GM03348 (cell line): ENCODE data around the gene SLC9A2.

Source experiments
- DNase-seq: peaks from one replicate; pipeline ENCODE4 v3.0.0; 2012; ENCODE audit warnings: low spot score

Gene SLC9A2

DNA sequence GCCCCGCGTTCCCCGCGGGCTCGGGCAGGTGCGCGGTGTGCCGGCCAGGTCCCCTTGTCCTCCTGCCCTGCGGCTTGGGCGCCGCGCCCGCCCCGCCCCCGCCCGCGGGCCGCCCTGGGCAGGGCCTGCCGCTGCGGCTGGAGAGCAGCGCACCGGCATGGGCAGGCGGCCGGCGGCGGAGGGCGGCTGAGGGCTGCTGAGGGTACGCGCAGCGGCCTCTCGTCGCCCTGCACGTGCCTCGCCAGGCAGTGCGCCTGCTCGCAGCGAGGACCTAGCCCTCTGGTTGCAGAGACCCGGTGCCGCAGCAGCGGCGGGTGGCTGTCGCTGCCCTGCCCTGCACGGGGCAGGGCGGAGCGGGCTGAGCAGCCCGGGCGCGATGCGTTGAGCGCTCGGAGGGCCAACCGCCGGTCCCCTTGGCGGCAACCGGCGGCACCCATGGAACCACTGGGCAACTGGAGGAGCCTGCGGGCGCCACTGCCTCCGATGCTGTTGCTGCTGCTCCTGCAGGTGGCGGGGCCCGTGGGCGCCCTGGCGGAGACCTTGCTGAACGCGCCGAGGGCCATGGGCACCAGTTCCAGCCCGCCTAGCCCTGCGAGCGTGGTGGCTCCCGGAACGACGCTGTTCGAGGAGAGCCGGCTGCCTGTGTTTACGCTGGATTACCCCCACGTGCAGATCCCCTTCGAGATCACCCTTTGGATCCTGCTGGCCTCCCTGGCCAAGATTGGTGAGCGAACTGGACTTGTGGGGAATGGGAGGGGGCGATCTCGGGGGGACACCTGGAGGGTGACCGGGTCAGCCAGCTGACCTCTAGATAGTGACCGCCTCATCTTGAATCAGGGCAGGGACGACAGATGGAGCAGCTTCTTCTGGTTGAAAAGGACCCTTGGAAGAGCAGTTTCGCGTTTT lies at the start of gene SLC9A2:
SLC9A2 (plus strand) TSS at position 140 of the 906 bp plus-strand sequence; CDS start at position 436, 296 bp downstream.
- DNase-seq = peak; percentile 29

DNA sequence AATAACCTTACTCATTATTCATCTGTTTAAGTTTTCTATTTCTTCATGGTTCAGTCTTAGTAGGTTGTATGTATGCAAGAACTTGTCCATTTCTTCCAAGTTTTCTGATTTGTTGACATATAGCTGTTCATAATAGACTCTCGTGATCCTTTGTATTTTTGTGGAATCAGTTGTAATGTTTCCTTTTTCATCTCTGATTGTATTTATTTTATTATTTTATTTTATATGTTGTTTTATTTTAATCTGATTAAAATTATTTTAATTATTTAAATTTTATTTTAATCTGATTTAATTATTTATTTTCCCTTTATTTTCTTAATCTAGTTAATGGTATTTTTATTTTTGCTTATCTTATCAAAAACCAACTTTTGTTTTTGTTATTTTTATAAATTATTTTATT lies 43.5 kb upstream of the SLC9A2 start:
- no peak for DNase-seq

- no peak for DNase-seq
Measured at GRCh38 chr2:102578376-102578775, 41.0 kb upstream of the SLC9A2 start.

GRCh38 chr2:102581911-102582310 lies 37.4 kb upstream of the SLC9A2 start:
- DNase-seq = no peak

DNA sequence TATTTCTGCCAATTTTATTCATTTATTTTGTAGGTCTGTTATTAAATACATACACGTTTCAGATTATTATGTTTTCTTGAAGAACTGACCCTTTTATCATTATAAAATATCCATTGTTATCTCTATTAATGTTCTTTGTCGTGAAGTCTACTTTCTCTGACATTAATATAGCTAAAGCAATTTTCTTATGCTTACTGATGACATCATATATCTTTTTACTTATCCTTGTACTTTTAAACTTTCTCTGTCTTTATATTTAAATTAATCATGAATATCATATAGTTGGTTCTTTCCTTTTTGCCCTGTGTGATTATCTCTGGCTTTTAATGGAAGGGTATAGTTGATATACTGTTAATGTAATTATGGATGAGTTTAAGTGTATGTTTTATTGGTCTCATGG lies 36.5 kb upstream of the SLC9A2 start:
- DNase-seq = no peak

- DNase-seq = no peak
Measured at GRCh38 chr2:102585847-102586404, 33.4 kb upstream of the SLC9A2 start.

- DNase-seq = no peak
Measured at GRCh38 chr2:102588213-102588939, 31.0 kb upstream of the SLC9A2 start.

- no peak for DNase-seq
Measured at GRCh38 chr2:102589444-102589843, 29.9 kb upstream of the SLC9A2 start.

DNA sequence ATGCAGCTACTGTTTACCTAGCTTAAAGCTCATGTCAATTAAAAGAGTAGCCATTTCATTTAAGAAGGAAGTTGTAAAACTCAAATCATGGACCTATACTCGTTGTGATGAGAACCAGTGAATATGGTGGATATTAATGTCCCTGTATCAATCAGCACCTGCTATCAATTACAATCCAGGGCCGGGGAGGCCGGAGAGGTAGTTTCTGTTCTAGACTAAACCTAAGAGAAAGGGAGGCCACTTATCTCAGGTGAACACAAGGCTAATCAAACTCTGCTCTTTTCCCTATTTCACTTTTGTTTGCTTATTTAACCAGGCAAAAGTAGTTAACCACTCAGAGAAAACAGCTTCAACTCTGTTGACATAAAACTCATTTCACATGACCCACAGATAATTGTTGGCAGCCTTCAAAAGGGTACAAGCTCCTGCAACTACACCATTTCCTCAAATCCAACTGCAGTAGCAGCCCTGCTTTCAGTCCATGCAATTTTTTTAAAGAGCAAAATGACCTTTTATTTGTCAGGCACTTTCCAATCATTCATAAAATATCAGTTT lies 27.8 kb upstream of the SLC9A2 start:
- no peak for DNase-seq

DNA sequence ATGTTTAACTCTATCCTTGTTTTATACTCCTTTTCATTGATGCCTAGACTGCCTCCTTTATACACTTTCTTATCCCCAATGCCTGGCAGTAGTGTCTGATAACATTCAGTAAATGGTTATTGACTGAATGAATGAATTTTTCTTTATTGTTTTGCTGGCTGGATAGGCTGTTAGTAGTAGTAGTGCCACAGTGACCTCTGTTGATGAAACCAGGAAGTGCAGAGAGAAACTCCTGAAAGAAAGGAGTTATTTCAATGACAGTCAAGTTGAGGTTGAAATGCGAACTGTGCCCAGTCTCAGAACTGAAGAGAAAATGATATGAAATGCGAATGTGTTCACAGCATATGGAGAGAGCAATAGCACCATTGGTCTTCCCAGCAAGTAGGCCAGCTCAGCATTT lies 26.8 kb upstream of the SLC9A2 start:
- no peak for DNase-seq

GRCh38 chr2:102593516-102593915 lies 25.8 kb upstream of the SLC9A2 start:
- no peak for DNase-seq

- DNase-seq = no peak
Measured at GRCh38 chr2:102594445-102595016, 24.8 kb upstream of the SLC9A2 start.

- no peak for DNase-seq
Measured at GRCh38 chr2:102597788-102598187, 21.6 kb upstream of the SLC9A2 start.

GRCh38 chr2:102599486-102599885 lies 19.9 kb upstream of the SLC9A2 start:
- no peak for DNase-seq

GRCh38 chr2:102601730-102602129 lies 17.6 kb upstream of the SLC9A2 start:
- no peak for DNase-seq

GRCh38 chr2:102603904-102604303 lies 15.4 kb upstream of the SLC9A2 start:
- no peak for DNase-seq

DNA sequence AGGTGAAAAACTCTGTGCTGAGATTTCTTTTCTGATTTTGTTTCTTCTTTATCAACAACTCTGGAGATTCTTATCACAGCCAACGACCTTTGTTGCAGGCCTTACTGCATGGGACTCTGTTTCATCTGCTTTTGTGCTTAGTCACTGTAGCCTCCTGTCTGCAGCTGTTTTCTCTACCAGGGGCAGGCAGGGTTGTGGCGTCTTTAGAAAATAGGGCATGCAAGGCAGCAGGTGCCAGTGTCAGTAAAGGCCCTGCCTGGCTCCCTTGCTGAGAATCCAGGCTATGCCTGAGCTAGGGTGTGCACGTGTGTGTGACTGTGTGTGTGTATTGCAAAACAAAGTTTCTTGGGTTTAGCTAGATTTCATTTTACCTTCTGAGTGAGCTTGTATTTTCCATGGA lies 14.6 kb upstream of the SLC9A2 start:
- DNase-seq = no peak

DNA sequence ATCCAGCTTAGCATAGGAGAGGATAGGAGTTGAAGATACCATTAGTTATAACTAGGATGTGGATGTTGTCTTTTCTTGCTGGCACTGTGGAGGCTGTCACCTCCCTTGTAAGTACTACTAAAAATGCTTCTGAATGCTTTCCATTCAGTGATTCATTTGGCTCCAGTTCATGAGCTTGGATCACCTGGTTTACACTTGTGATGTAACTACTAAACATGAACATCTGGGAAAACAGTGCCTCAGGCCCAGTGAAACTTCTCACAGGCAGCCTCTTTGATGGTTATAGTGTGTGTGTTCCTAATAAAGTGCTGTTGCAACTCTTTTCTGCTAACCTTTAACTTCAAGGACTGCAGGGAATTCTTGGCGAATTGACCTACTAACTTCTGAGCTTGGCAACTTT lies 13.0 kb upstream of the SLC9A2 start:
- DNase-seq = no peak

- peak; percentile 75 for DNase-seq
Measured at GRCh38 chr2:102615620-102616436, 3.5 kb upstream of the SLC9A2 start.

- peak; percentile 17 for DNase-seq
Measured at GRCh38 chr2:102618452-102619413, 620 bp upstream of the SLC9A2 start.
